HG03439 (cell line): ENCODE measurements around the gene SSBP3.

Experiments used
- ATAC-seq: cut with Tn5 transposase; IDR thresholded peaks from one replicate; pipeline ENCODE4 v1.9.1; 2021; ENCODE audit warnings: mild to moderate bottlenecking, moderate library complexity; ENCODE audit not compliant: unreplicated experiment

Gene SSBP3

GRCh38 chr1:54273092-54273794 lies 133.0 kb downstream of the SSBP3 start:
- ATAC-seq: no peak

GRCh38 chr1:54272772-54273091 lies 133.5 kb downstream of the SSBP3 start:
- no peak for ATAC-seq

- ATAC-seq: no peak
These were observed 134.1 kb downstream of the SSBP3 start for GRCh38 chr1:54272134-54272533.

GRCh38 chr1:54271341-54271740 lies 134.9 kb downstream of the SSBP3 start:
- no peak for ATAC-seq

- ATAC-seq: no peak
These were observed 135.7 kb downstream of the SSBP3 start for GRCh38 chr1:54270543-54270942.

GRCh38 chr1:54268762-54269297 lies 137.4 kb downstream of the SSBP3 start:
- no peak for ATAC-seq

GRCh38 chr1:54267815-54268761 lies 138.1 kb downstream of the SSBP3 start:
- no peak for ATAC-seq

GRCh38 chr1:54266908-54267307 lies 139.3 kb downstream of the SSBP3 start:
- ATAC-seq: no peak

- ATAC-seq: no peak
These were observed 140.0 kb downstream of the SSBP3 start for GRCh38 chr1:54266195-54266594.

- ATAC-seq: no peak
These were observed 140.5 kb downstream of the SSBP3 start for GRCh38 chr1:54265659-54266058.

GRCh38 chr1:54265126-54265525 lies 141.1 kb downstream of the SSBP3 start:
- ATAC-seq: no peak

- ATAC-seq: no peak
These were observed 142.5 kb downstream of the SSBP3 start for GRCh38 chr1:54263601-54264226.

- no peak for ATAC-seq
These were observed 143.9 kb downstream of the SSBP3 start for GRCh38 chr1:54262244-54262643.

GRCh38 chr1:54260810-54261209 lies 145.4 kb downstream of the SSBP3 start:
- ATAC-seq: no peak

- ATAC-seq: no peak
These were observed 146.6 kb downstream of the SSBP3 start for GRCh38 chr1:54259546-54260140.

- ATAC-seq: no peak
These were observed 148.3 kb downstream of the SSBP3 start for GRCh38 chr1:54257876-54258275.

- ATAC-seq: no peak
These were observed 148.9 kb downstream of the SSBP3 start for GRCh38 chr1:54257346-54257620.

- no peak for ATAC-seq
These were observed 149.5 kb downstream of the SSBP3 start for GRCh38 chr1:54256522-54257345.

GRCh38 chr1:54255026-54255702 lies 151.0 kb downstream of the SSBP3 start:
- no peak for ATAC-seq

- ATAC-seq: no peak
These were observed 152.1 kb downstream of the SSBP3 start for GRCh38 chr1:54254055-54254454.
